OCI-M2 (cell line): ENCODE data around the gene CD59.
"Not testable (repeated sequence)": the region's sequence is repeated elsewhere in the genome, so short reads cannot be mapped to it uniquely, and the experiment has no call there.

Experiments
- DNase-seq: peaks from one replicate; lab custom pipeline; 2025; ENCODE audit not compliant: unreplicated experiment; lab: John Stamatoyannopoulos, UW

CD59 gene

DNA sequence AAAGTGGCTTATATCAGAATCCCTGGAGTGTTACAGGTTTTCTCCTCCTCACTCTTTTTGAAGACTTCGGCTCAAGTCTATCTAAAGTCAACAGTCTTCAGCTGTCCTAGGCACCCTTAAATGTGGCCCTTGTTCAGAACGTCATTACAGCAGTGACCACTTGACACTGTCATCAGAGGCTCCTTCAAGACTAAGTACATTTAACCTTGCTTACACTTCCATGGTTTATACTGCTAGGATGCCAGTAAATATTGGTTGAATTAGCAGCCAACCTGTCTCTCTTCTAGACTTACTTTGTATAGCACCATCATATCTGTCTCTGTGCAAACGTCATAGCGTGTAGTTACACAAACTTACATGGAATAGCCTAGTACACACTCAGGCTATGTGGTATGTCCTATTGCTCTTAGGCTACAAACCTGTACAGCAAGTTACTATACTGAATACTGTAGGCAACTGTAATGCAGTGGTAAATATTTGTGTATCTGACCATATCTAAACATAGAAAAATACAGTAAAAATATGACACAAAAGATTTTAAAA lies 22.3 kb downstream of the CD59 start:
- no peak for DNase-seq

DNA sequence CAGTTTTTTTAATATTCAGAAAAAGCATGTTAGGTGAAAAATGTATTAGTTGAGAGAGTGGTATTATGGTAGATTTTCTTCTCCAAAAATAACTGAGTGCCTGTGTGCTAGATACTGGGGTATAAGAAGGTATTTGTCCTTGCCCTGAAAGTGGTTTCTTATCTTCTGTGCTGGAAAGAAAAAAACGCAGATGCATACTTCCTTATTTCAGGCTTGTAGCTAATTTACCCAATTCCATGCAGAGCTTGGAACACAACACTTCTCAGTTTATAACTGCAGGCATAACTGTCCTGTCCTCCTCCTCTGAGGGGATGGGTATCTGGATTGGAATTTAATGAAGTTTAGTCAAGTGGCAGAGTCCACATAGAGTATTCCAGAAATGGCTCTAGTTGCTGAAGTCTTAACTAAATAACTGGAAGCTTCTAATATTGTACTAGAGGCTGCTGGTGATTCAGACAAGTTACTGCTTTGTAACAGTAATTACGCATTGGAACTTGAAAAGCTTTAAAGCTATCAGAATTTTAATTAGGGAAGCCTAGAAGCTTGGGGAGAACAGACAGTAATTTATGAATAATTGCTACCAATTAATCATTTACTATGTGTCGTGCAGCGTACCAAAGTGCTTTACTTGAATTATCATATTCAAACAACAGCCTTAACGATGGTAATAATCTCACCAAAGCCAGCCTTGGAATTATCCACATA lies 22.9 kb downstream of the CD59 start:
- no peak for DNase-seq

DNA sequence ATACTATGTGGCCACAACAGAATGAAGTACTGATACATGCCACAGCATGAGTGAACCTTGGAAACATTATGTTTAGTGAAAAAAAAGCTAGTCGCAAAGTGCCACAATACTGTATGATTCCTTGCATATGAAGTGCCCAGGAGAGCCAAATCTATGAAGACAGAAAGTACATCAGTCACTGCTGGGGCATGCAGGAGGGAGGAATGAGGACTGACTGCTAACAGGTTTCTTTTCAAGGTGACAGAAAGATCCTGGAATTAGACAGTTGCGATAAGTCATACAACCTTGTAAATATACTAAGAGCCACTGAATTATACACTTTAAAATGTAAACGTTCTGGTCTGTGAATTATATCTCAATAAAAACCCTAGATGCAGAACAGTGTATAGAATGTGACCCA lies 23.8 kb downstream of the CD59 start:
- DNase-seq = no peak

DNA sequence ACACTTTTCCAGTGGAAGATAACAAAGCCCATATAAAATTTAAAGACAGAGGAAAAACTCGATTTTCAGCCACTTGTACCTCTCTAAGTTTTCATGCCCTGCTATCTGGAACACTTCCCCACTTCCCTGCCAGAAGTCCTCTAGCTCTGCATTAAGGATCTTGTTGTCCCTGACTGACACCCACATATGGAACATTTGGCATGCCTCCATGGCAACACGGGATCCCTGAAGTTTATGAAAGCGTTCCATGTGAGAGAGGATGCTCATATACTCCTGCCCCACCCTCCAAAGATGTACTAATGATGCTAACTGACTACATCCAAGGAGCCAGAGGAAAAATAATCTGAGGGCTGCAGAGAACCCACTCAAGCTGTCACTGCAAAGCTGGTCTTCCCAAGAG lies 26.8 kb downstream of the CD59 start:
- no peak for DNase-seq

DNA sequence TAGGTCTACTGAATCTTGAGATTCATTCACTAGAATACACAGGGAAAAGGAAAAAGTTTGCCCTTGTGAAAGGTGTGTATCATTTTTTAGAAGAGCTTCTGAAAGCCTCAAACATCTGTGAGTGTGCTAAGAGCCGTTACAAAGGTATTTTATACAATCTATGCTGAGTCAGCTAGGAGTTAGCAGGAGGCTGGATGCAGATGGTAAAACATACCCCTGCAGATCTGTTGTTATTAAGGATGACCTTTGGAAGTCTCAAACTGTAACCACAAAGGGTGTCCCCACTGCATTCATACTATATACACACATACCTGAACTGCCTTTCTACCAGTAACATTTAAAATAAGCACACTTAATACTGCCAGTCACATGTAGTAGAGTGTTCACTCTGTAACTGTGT lies 27.2 kb downstream of the CD59 start:
- no peak for DNase-seq

DNA sequence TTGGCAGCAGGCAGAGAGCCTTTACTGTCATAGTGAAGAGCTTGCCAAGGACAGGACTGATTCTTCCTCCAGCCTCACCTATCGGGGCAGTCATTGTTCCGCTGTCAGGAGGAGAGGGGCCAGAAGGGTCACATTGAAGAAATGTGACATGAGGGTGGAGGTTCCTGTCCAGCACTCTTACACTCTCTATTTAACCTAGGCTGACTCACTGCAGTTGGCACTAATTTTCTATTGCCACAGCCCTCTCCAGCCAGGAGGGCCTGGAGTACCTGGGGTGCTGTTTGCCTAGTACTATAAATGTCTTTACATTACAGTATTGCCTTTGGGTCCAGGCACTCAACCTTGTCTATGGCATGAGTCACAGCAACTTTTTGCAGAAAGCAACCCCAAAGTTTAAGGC lies 28.4 kb downstream of the CD59 start:
- not testable (repeated sequence) for DNase-seq

DNA sequence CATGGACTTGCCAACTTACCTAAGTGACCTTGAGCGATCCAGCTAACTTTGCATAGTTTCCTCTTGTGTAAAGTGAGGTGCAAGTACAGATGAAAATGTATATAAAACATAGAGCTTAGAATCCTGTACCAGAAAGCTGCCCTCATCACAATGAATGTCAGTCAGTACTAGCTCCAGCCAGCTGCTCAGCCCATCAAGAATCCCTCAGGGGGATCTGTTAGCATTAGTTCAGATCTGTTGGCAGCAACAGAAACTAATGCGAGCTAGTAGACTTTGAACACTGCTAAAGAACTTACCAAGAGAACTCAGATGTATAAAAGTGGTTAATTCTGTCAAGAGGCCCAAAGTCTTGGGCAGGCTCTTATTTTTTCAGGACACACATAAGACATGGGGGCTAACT lies 29.3 kb downstream of the CD59 start:
- no peak for DNase-seq

DNA sequence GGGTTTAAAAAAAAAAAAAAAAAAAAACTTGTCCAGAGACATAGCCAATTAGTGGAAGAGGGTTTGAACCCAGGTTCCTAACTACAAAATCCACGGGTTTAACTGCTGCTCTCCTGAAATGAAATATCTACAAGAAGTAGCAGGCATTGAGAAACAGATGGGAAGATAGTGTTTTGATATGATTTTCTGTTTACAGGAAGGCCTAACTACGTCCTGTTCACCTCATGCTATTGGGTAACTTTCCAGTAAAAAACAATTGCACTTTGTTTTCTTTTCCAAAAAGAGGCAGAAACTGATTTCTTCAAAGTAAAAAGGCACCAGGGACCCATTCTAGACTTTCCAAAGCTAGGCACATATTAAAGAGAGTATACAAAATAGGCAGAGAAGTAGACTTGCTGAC lies 29.7 kb downstream of the CD59 start:
- no peak for DNase-seq

DNA sequence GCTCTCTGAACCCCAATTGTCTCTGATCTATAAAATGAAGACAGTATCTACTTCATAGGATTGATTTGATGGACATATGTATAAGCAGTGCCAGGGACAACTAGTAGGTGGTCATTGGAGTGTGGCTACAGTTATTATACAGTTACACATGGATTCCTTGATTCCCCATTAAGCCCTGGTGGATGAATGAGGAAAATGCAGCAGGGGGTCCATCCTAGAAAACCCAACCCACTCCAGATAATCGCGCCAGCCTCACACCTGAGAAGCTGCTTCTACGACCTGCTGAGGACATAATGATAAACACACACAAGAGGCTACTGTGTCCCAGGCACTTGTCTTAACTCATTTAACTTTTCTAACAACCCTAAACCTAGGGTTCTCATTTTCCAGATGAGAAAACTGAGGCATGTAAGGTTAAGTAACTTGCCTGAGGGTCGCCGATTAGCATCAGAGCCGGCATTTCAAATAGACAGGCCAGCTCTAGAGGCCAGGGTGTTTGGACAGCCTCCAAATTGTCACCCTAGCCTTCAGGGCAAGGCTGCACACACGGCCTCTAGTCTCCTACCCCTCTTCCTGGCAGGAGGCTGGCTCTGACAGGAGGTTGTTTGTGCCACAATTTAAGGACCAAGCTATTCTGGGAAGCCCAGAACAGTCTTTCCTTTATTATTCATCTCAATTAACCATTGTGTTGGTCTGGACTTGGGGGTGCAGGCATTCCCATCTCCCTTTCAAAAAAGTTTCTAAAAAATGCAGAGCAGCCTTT lies 31.8 kb downstream of the CD59 start:
- no peak for DNase-seq

DNA sequence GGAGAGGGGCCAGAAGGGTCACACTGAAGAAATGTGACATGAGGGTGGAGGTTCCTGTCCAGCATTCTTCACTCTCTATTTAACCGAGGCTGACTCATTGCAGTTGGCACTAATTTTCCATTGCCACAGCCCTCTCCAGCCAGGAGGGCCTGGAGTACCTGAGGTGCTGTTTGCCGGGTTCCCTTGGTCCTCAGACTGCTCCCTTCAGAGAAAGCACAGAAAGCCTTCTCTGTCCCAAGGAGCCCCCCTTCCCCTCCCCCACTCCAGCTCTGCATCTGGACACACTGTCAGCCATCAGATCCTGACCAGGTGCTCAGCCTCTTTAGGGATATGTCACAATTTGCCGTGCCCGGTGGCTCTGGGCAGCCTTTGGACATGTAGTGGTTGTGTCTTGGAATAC lies 32.4 kb downstream of the CD59 start:
- DNase-seq = no peak

DNA sequence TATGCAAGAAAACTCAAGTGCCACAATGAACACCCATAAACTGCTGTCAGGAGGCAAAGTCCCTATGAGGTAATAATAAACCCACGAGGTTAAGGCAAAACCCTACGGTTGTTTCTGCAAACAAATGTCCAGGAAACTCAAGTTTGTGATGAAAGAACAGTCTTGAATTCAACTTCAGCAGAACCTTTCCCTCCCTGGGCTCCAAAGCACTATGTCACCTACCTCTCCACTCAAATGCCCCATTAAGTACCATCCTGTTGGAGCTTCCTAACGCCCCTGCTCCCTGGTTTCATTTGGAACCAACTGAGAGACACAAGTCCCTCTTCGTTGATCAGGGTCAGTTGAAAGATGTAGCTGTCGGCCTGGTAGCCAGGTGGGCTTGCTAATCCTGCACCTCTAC lies 33.0 kb downstream of the CD59 start:
- DNase-seq = no peak

DNA sequence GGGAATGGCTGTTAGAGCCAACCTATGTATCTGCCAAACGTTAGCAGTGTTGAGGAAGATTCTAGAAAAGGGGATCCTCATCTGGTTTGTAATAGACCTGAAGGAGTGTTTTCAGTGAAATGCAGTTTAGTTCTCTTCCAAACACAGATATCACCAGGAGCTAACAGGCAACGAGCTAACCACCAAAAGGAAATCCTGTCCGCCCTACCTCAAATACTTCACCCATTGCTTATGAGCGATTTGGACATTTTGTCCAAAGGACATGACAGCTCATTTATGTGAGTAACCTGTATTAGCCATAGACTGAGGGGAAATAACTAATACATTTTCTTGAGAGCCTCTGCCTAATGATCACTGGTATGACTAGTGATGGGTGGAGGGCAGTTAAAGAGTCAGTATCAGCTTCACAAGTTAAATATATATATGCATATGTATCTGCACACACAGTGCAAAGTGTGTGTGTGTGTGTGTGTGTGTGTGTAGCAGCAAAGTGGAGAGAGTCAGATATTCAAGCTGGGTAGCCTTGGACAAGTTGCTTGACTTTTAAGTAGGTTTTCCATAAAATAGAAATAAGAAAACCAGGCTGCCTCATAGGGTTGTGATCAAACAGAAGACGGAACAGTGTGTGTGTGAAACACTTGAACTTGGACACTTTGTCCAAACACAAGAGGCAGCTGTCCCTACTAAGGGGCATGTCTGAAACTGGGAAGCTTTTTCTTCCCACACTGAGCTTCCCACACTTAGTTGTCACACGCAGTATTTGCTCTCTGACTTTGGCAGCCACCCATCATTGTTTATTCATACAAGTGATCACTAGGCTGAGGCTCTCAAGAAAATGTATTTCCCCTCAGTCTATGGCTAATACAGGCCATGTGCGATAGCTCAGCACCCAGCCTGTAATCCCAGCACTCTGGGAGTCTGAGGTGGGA lies 34.7 kb downstream of the CD59 start:
- no peak for DNase-seq

DNA sequence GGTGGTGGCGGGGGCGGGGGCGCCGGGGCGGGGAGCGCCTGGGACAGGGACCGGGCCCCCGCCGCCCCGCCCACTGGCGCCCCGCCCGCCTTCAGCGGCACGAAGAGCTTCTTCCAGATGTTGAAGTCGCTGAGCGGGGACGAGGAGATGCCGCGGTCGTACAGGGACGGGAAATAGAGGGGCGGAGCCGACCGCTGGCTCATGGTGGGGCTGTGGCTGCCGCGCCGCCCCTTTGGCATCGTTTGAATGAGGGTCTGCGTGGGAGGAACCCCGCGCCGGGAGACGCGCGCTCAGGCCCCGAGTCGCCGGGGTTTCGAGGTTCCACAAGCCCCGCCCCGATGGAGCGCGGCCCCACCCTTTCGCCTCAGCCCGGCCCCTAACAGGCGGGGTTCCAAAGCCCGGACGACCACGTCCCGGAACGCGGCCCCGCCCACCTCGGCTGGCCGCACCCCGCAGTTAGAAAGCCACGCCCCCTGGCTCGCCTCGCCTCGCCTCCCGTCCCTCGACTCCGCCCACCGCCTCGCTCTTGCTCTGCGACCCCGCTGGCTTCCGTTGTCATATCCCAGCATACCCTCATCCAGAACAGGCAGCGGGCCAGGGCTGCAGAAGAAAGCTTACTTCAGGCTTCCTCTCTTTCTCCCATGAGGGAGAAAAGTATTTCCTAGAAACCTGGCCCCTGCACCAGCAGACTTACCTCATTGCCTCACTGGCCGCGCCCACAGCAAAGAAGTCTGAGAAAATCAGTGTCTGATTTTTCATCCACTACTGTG lies 35.5 kb downstream of the CD59 start, which contains the start of gene C11orf91:
Gene C11orf91, minus strand, starts transcription at position 325 of the 770 bp plus-strand sequence. Its CDS starts 86 bp downstream, at position 239.
- DNase-seq = peak; percentile 88

DNA sequence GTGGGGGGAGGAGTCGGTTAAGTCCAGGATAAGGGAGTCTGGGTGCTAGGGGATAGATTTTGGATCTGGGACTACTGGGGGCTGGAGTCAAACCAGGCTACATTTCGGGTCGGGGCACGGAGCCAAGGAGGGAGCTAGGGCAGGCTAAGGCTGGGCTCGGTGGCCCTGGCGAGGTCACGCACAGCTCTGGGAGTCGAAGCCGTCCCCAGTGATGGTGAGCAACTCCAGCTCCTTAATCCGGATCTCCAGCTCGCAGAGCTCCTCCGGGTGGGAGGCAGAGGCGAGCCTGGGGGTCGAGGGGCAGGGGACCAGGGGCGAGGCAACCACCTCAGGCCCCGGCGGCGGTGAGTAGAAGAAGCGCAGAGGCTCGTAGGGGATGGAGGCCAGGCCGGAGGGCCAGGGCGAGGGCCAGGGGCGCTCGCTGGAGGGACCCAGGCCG lies 36.1 kb downstream of the CD59 start:
- no peak for DNase-seq

DNA sequence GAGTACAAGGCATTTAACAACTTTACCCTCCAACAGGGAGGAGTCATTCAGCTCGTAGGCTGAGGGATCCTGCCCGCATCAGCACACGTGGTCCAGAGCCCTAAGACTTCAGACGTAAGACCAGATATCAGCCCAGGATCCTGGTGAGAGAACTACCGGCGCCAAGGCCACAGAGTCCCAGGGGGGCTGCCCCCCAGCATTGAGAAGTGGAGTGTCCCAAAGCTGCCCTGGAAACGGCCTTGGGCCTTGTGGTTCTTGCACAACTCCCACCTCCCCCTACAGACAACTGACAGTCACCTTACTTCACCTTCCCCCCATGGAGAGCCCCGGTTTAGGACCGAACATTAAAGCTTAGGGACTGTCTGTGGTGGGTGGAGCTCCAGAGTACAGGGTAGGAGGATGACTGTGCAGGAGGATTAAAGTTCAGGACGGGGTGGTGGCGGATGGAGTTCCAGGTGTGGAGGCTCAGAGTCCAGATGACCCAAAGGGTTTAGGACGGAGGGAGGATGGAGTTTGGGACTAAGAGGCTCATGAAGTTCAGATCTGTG lies 36.6 kb downstream of the CD59 start:
- no peak for DNase-seq

DNA sequence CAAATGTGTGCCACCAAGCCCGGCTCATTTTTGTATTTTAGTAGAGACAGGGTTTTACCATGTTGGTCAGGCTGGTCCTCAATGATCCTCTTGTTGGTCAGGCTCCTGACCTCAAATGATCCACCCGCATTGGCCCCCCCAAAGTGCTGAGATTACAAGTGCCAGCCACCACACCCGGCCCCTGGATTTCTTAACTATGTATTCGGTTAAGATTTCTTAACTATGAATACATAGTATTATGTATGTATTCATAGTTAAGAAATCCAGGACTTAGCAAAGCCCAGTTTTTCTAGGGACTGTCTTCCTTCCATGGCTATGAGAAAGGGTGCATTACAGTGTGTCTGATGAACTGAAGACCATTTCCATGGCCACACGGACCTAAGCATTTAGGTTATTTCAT lies 37.3 kb downstream of the CD59 start:
- DNase-seq = no peak

DNA sequence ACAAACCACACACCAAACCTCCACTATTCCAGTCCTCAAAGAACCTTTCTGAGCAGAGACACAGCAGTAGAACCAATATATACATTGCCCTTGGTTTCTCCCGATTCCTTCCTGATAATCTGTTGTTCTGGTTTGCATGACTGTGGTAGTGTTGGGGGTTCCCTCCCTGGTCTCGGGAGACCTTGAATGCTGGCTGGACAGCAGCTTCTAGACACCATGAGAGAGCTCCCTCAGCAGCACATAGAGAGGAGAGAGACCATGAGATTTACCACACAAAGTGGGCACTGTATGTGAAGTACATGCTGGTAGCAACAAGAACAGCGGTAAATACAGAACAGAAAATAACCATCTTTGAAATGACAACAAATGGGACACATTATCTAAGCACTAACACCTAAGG lies 38.2 kb downstream of the CD59 start:
- DNase-seq = no peak

DNA sequence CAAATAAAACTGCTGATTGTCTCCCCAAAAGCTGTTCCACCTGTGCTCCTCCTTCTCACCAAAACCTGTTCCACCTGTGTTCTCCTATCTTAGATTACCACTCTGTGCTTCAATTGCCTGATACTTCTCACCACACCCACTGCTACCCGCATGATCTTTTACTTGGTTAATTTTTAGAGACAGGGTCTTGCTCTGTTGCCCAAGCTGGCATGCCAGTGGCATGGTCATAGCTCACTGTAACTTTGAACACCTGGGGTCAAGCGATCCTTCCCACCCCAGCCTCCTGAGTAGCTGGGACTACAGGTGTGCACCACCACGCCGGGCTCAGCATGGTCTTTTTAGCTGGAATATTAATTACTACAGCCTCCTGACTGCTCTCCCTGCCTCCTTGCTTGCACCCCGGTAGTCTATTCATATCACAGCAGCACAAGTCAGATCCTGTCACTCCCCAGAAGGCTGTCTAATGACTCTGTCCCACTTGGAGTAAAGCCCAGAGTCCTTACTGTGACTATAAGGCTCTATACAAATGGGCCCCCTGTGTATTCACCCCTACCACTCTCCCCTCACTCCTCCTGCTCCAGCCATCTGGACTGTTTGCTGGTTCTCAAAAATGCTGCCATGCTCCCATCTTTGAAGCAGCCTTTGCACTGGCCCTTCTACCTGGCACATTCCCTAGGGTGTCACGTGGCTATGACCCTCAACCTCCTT lies 39.1 kb downstream of the CD59 start:
- no peak for DNase-seq

DNA sequence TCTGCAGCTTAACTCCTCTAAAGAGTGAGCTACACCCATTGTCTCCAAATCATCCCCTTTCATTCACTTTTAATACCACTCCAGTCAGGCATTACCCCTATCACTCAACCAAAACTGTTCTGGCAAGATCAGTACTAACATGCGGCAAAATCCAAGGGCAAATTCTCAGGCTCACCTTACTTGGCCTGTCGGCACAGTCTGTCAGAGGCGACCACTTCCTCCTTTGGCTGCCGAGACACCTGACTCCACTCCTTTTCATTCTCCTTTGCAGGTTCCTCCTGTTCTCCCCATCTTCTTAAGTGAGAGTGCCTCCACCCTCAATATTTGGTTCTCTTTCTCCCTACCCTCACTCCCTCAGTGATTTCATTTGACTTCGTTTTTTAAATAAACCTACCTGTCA lies 39.8 kb downstream of the CD59 start:
- no peak for DNase-seq
